Measurements from ENCODE around the gene HOXD12. TPM values are rescaled to one million over a fixed set of nuclear protein-coding genes. Genes with fewer than 3 reads are reported as not detected.

Gene HOXD12
- total RNA-seq, 1 experiment from 2014 or later: 0.58 TPM

DNA sequence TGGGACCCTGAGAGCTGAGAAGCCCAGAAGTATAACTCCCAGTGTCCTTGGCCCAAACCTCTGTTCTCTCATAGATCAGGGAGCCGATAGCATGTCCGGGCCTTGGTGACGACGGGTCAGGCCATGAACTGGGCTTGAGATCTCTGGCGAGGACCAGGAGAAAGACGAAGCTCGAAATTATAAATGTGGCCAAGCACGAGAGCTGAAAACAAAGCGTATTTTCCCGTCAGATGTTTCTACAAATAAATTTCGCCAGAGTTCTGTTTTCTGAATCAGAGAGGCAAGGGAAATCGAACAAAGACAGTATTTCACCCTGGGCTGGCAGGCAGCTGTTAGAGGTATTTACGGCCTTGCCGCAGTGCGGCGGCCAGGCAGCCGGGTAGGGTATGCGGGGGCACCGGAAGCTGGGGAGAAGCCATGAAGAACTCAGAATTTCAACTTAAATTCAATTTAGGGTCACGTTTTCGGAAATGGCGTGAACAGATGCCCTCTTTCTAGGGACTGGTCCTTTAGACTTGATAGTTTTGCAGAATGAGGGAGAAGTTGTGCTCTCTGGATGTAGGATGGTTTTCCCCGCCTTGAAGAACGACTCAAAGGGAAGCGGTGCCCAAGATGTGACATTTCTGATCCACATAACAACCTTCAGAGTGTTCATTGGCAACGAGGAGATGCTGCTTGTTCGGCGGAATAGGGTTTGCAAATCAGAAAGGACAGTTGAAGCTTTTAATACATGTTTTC is 39.5 kb downstream of the HOXD12 start:
- peak overlapping the region; percentile 85 for H3K4me3 ChIP-seq (ENCODE audit: low read depth, low read length, poor library complexity, severe bottlenecking)
- intact Hi-C loops (cut with micrococcal nuclease; ENCODE audit: unreplicated experiment): loop anchor here (5.0 kb wide), 1 partner anchor 678 kb away; no protein-coding TSS in a partner anchor
- H3K4me1 ChIP-seq (ENCODE audit: insufficient read depth, low read length, poor library complexity, severe bottlenecking): peaks cover 38% of the 10 kb centered on the region
- TF ChIP-seq EZH2 (IDR thresholded peaks at IDR 0.05; ENCODE audit: borderline replicate concordance, low read depth, low read length, poor library complexity, severe bottlenecking) (no peak), CTCF (conservative IDR thresholded peaks at IDR 0.05; ENCODE audit: low read depth, low read length) (no peak)
- peak overlapping the region; percentile 98 for H3K27ac ChIP-seq (ENCODE audit: low read depth, low read length, poor library complexity, severe bottlenecking)
- POLR2A ChIA-PET (ENCODE audit: low non-redundant PET): interaction anchor here (0.5 to 0.6 kb wide), 2 partner anchors 8 to 540 kb away, joined by 3 to 7 read pairs; no protein-coding TSS in a partner anchor
- H3K36me3 ChIP-seq (ENCODE audit: insufficient read depth, low read length, poor library complexity, severe bottlenecking): peaks cover 9% of the 10 kb centered on the region
- H3K9me3 ChIP-seq (ENCODE audit: low read depth, low read length, poor library complexity, severe bottlenecking): no peaks in the 10 kb centered on the region
- peak; percentile 77 for DNase-seq (ENCODE audit: low spot score)
- BruUV-seq (replicated peaks): no TSS peak
- H3K27me3 ChIP-seq (replicated peaks; ENCODE audit: insufficient read depth, low read depth, low read length, poor library complexity): no peaks in the 10 kb centered on the region
- CTCF ChIA-PET: interaction anchor here (0.6 to 4.2 kb wide), 9 partner anchors 9 to 691 kb away, joined by 3 to 35 read pairs (median 5); no protein-coding TSS in a partner anchor

DNA sequence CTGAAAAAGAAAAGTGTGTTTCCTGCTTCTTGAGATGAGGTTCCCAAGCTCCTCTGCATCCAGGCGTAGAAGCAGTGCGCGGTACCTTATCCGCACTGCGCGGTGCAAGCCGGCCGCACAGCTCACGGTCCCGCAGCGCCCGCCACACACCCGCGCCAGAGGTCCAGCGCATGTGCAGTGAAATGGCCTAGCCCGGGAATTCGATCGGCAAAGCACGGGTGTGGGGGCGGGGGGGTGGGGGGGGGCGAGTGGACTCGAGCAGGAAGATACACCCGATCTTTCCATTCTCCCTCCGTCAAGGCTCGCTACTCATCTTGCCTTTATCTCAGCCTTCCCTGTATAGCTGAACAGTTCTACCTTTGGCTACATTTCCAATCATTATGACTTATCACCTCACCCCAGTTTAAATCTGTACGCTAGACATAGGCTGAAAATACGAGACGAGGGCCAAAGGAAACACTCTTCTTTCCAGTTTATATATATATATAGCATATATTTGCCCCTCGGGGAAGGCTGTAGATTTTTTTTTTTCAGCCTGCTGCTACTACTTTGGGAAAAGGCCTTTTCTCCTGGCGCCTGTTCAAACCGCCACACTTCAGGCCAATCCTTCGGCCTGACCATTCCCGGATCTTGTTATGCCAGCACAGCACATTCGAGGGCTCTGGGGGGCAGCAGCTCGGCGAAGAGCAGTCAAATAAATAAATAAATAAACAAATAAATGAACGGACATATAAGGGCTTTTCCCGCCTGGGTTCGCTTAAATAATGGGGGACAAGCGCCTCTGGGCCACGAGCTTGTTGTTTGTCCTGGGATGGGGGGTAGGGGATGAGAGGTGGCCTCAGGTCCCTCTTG is 40.3 kb downstream of the HOXD12 start:
- Histone ChIP-seq H3K9me3 (ENCODE audit: low read depth, low read length, poor library complexity, severe bottlenecking) (no peaks in the 10 kb centered on the region), H3K4me1 (ENCODE audit: insufficient read depth, low read length, poor library complexity, severe bottlenecking) (peaks cover 34% of the 10 kb centered on the region), H3K27ac (ENCODE audit: low read depth, low read length, poor library complexity, severe bottlenecking) (peak overlapping the region; percentile 98), H3K4me3 (ENCODE audit: low read depth, low read length, poor library complexity, severe bottlenecking) (peak overlapping the region; percentile 85), H3K27me3 (replicated peaks; ENCODE audit: insufficient read depth, low read depth, low read length, poor library complexity) (no peaks in the 10 kb centered on the region), H3K36me3 (ENCODE audit: insufficient read depth, low read length, poor library complexity, severe bottlenecking) (peaks cover 14% of the 10 kb centered on the region)
- intact Hi-C loops (cut with micrococcal nuclease; ENCODE audit: unreplicated experiment): loop anchor here (2.0 to 5.0 kb wide), 3 partner anchors 315 to 677 kb away; no protein-coding TSS in a partner anchor
- DNase-seq (ENCODE audit: low spot score): peak; percentile 55
- TF ChIP-seq CTCF (conservative IDR thresholded peaks at IDR 0.05; ENCODE audit: low read depth, low read length) (no peak), EZH2 (IDR thresholded peaks at IDR 0.05; ENCODE audit: borderline replicate concordance, low read depth, low read length, poor library complexity, severe bottlenecking) (no peak)
- ChIA-PET CTCF (interaction anchor here (0.6 to 4.2 kb wide), 13 partner anchors 10 to 1009 kb away, joined by 3 to 35 read pairs (median 5); no protein-coding TSS in a partner anchor), POLR2A (ENCODE audit: low non-redundant PET) (interaction anchor here (0.5 to 0.7 kb wide), 5 partner anchors 8 to 539 kb away, joined by 3 to 8 read pairs (median 7); no protein-coding TSS in a partner anchor)
- BruUV-seq (replicated peaks): no TSS peak
